ENCODE measurements around the gene PADI1. TPM values are rescaled to one million over a fixed set of nuclear protein-coding genes. Genes with fewer than 3 reads are reported as not detected.

PADI1 gene
- total RNA-seq, 2 donors from 2014 or later = 1.2 TPM; not detected in 1

DNA sequence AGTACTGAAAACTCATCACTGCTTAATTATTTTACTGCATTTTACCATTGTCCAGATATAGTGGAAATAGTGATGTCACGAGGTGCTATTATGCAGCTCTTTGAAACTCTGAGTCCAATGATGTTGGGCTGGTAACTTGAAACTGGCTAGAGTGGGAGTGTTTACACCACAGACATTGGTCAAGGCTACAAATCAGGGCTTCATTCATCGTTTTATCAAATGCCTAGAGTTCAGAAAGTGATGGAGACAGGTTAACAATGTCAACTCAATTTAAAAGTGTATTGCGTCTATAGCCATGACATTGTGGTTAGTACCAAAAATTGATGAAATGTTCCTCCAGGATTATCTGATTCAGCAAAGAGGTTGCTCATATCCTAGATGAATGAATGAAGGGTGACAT, 12.7 kb downstream of the PADI1 start:
- no peak for TF ChIP-seq CTCF (IDR thresholded peaks at IDR 0.05)

GRCh38 chr1:17218939-17219338, 14.0 kb downstream of the PADI1 start:
- Histone ChIP-seq H3K27me3 (replicated peaks; ENCODE audit: insufficient read depth) (no peaks in the 10 kb centered on the region), H3K27ac (no peak overlapping the region), H3K4me1 (ENCODE audit: control insufficient read depth in 1 of 2, low read depth in 2 of 2) (no peaks in the 10 kb centered on the region)

More for the DNA sequence above, 12.7 kb downstream of the PADI1 start:
- no peaks in the 10 kb centered on the region for H3K4me1 ChIP-seq (ENCODE audit: control insufficient read depth in 1 of 2, low read depth in 2 of 2)
- no peak overlapping the region for H3K4me3 ChIP-seq
- H3K36me3 ChIP-seq = no peaks in the 10 kb centered on the region
- H3K27me3 ChIP-seq (replicated peaks; ENCODE audit: insufficient read depth) = no peaks in the 10 kb centered on the region
- DNase-seq (ENCODE audit: low spot score) (no peak), ATAC-seq (ENCODE audit: insufficient number of reproducible peaks, low FRiP score, low read depth) (no peak)
- H3K27ac ChIP-seq = no peak overlapping the region
- no peaks in the 10 kb centered on the region for H3K9me3 ChIP-seq

DNA sequence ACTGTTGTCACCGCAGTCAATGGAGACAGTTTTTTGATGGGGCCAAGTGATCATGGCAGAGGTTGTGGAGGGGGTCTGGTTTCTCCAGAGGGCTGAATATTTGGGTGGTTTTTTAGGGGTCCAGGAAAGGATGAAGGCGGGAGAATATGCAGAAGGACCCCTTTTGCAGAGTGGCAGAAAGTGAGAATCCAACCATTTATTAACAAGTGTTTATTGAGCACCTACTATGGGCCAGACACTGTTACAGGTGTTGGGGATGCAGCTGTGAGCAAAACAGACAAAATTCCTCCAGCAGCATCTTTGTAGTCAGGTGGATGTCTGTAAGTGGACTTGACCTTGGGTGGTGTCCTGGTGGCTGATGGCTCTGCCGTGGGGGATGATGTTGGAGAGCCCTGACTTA, 15.4 kb downstream of the PADI1 start:
- no peak for TF ChIP-seq CTCF (IDR thresholded peaks at IDR 0.05)
- ATAC-seq (ENCODE audit: insufficient number of reproducible peaks, low FRiP score, low read depth) = no peak
- no peak for DNase-seq (ENCODE audit: low spot score)
- Histone ChIP-seq H3K4me3 (no peak overlapping the region), H3K27me3 (replicated peaks; ENCODE audit: insufficient read depth) (no peaks in the 10 kb centered on the region), H3K4me1 (ENCODE audit: control insufficient read depth in 1 of 2, low read depth in 2 of 2) (no peaks in the 10 kb centered on the region), H3K36me3 (no peaks in the 10 kb centered on the region), H3K27ac (no peak overlapping the region), H3K9me3 (no peaks in the 10 kb centered on the region)

More at GRCh38 chr1:17218939-17219338, 14.0 kb downstream of the PADI1 start:
- Histone ChIP-seq H3K36me3 (no peaks in the 10 kb centered on the region), H3K4me3 (no peak overlapping the region), H3K9me3 (no peaks in the 10 kb centered on the region)
- DNase-seq (ENCODE audit: low spot score) (no peak), ATAC-seq (ENCODE audit: insufficient number of reproducible peaks, low FRiP score, low read depth) (no peak)
- TF ChIP-seq CTCF (IDR thresholded peaks at IDR 0.05) = no peak

DNA sequence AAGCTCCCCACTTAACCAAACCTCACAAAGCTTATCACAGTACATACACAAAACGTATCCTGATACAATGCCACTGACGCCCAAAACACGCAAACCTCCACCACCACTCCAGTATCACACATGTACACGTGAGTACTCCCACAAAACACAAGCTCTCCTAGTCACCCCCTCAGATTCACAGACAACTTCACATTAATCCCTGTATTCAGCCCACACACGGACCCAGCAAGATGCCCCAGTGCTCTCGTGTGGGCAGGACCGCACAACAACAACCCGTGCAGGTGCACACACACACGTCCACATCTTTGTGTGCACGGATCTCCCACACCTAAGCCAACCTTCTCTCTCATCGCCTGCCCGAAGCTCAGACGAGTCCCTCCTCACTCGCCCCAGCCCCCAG, 17.6 kb downstream of the PADI1 start:
- TF ChIP-seq CTCF (IDR thresholded peaks at IDR 0.05) = no peak
- Histone ChIP-seq H3K4me3 (no peak overlapping the region), H3K9me3 (no peaks in the 10 kb centered on the region), H3K36me3 (no peaks in the 10 kb centered on the region), H3K27me3 (replicated peaks; ENCODE audit: insufficient read depth) (no peaks in the 10 kb centered on the region), H3K4me1 (ENCODE audit: control insufficient read depth in 1 of 2, low read depth in 2 of 2) (no peaks in the 10 kb centered on the region), H3K27ac (no peak overlapping the region)
- DNase-seq (ENCODE audit: low spot score) (no peak), ATAC-seq (ENCODE audit: insufficient number of reproducible peaks, low FRiP score, low read depth) (no peak)

- no peaks in the 10 kb centered on the region for H3K27me3 ChIP-seq (replicated peaks; ENCODE audit: insufficient read depth)
- no peak overlapping the region for H3K27ac ChIP-seq
- no peak for TF ChIP-seq CTCF (IDR thresholded peaks at IDR 0.05)
- DNase-seq (ENCODE audit: low spot score) (no peak), ATAC-seq (ENCODE audit: insufficient number of reproducible peaks, low FRiP score, low read depth) (no peak)
- H3K36me3 ChIP-seq = no peaks in the 10 kb centered on the region
- H3K4me1 ChIP-seq (ENCODE audit: control insufficient read depth in 1 of 2, low read depth in 2 of 2) = no peaks in the 10 kb centered on the region
- H3K9me3 ChIP-seq = no peaks in the 10 kb centered on the region
- no peak overlapping the region for H3K4me3 ChIP-seq
These were observed 19.5 kb downstream of the PADI1 start for GRCh38 chr1:17224434-17224833.
